HL-60 (cell line): Measurements from ENCODE around the gene EXOC4. TPM values are rescaled to one million over a fixed set of nuclear protein-coding genes. Genes with fewer than 3 reads are reported as not detected.

ENCODE experiments used
- DNase-seq, 2 experiments: peaks; one replicate each; pipeline ENCODE4 v3.0.0-alpha.2; 2010 to 2020; ENCODE audit warnings: low read depth in 1 of 2, low spot score in 1 of 2
- H3K27ac ChIP-seq: fragments of 250-450 bp; sonication (Bioruptor Pico); replicated peaks from 2 replicates; pipeline ENCODE4 v1.5.1; 2020; ENCODE audit warnings: mild to moderate bottlenecking, moderate library complexity
- H3K27me3 ChIP-seq: fragments of 250-450 bp; sonication (Bioruptor Pico); 2 replicates; pipeline ENCODE4 v1.5.1; 2021; ENCODE audit warnings: mild to moderate bottlenecking, moderate library complexity; ENCODE audit not compliant: insufficient read depth, poor library complexity, severe bottlenecking
- H3K4me3 ChIP-seq: replicated peaks from 2 replicates; pipeline ENCODE4 v1.5.1; 2011; ENCODE audit warnings: mild to moderate bottlenecking, control low read depth, low read length; ENCODE audit not compliant: insufficient read depth
- CTCF ChIP-seq: IDR thresholded peaks from one replicate; pipeline ENCODE4 v1.5.1; 2011; ENCODE audit warnings: low read length, control low read depth, inconsistent platforms; ENCODE audit not compliant: insufficient read depth
- GABPA ChIP-seq: IDR thresholded peaks from 2 replicates; pipeline ENCODE4 v1.6.1; 2012; ENCODE audit warnings: low read depth
- POLR2AphosphoS5 ChIP-seq: IDR thresholded peaks from 2 replicates; pipeline ENCODE4 v1.6.1; 2012; ENCODE audit warnings: low read depth
- SPI1 ChIP-seq: IDR thresholded peaks from 2 replicates; pipeline ENCODE4 v1.6.1; 2012; ENCODE audit warnings: low read depth, mild to moderate bottlenecking, borderline replicate concordance
- microRNA-seq: library from miRNA; unstranded; fragments of <30 nt; microRNA quantifications from one replicate; pipeline ENCODE4, GENCODE V29; 2018
- TF ChIP-seq, protein P1 (sequence below): IDR thresholded peaks from 2 replicates; pipeline ENCODE4 v1.6.1; 2012; ENCODE audit warnings: low read depth; ENCODE audit not compliant: insufficient replicate concordance

EXOC4 gene

DNA sequence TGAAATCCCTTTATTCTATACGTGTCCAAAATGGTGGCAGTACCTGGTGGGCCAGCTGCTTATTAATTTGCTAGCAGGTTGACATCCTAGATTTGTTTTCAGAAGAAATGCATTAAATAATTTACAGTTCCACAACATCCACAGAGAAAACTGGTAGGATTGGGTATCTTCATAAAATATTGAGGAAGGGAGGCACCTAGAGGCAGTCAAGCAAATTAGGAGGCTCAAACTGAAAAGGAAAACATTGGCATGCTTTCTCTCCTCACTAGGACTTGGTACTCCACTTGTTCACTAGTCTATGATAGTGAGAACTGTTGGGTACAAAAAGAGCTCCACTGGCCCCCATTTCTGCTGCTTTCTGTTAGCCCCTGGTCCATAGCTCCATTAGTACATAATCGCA lies 855.9 kb downstream of the EXOC4 start:
- TF ChIP-seq POLR2AphosphoS5 (no peak), GABPA (no peak), CTCF (no peak), SPI1 (no peak)
- TF ChIP-seq, protein P1, sequence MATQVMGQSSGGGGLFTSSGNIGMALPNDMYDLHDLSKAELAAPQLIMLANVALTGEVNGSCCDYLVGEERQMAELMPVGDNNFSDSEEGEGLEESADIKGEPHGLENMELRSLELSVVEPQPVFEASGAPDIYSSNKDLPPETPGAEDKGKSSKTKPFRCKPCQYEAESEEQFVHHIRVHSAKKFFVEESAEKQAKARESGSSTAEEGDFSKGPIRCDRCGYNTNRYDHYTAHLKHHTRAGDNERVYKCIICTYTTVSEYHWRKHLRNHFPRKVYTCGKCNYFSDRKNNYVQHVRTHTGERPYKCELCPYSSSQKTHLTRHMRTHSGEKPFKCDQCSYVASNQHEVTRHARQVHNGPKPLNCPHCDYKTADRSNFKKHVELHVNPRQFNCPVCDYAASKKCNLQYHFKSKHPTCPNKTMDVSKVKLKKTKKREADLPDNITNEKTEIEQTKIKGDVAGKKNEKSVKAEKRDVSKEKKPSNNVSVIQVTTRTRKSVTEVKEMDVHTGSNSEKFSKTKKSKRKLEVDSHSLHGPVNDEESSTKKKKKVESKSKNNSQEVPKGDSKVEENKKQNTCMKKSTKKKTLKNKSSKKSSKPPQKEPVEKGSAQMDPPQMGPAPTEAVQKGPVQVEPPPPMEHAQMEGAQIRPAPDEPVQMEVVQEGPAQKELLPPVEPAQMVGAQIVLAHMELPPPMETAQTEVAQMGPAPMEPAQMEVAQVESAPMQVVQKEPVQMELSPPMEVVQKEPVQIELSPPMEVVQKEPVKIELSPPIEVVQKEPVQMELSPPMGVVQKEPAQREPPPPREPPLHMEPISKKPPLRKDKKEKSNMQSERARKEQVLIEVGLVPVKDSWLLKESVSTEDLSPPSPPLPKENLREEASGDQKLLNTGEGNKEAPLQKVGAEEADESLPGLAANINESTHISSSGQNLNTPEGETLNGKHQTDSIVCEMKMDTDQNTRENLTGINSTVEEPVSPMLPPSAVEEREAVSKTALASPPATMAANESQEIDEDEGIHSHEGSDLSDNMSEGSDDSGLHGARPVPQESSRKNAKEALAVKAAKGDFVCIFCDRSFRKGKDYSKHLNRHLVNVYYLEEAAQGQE, result no peak
- Histone ChIP-seq H3K27me3 (no peaks in the 10 kb centered on the region), H3K27ac (no peak overlapping the region), H3K4me3 (no peak overlapping the region)
- DNase-seq, result no peak

DNA sequence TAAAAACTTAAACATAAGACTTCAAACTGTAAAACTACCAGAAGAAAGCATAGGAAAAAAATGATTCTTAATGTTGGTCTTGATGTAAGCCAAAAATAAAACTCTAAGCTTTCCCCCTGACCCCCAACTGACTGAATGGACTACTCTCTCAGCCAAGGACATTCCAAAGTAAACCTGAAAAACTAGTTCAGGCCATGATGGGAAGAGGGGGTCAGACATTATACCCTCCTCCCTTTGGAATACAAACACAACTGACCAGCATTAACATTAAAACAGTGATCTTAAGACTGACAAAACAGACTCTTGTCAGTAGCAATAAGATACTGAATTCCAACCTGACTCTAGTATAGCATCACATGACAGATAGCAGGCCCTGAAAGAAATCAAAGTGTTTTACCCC lies 860.8 kb downstream of the EXOC4 start:
- Histone ChIP-seq H3K27ac (no peak overlapping the region), H3K4me3 (no peak overlapping the region), H3K27me3 (no peaks in the 10 kb centered on the region)
- DNase-seq, result no peak
- TF ChIP-seq, protein P1, result no peak
- TF ChIP-seq SPI1, result no peak
- TF ChIP-seq GABPA, result no peak
- TF ChIP-seq CTCF, result no peak
- no peak for TF ChIP-seq POLR2AphosphoS5

DNA sequence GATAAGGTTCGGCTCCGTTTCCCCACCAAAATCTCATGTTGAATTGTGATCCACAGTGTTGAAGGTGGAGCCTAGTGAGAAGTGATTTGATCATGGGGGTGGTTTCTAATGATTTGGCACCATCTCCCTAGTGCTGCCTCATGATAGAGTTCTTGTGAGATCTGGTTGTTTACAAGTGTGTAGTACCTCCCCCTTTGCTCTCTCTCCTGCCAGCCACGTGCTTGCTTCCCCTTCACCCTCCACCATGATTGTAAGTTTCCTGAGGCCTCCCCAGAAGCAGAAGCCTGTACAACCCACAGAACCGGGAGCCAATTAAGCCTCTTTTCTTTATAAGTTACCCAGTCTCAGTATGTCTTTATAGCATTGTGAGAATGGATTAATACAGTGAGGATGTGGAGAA lies 862.1 kb downstream of the EXOC4 start:
- Histone ChIP-seq H3K27ac (no peak overlapping the region), H3K4me3 (no peak overlapping the region), H3K27me3 (no peaks in the 10 kb centered on the region)
- TF ChIP-seq POLR2AphosphoS5, result no peak
- TF ChIP-seq, protein P1, result no peak
- no peak for TF ChIP-seq GABPA
- no peak for TF ChIP-seq CTCF
- no peak for TF ChIP-seq SPI1
- no peak for DNase-seq

Small RNAs within 50 kb of the gene (microRNA-seq; reads per million reads assigned to microRNA genes)
- gene MIR6133, result not detected
